Fibroblast of lung (primary cell): Measurements from ENCODE around the gene STK32C.

Experiments
- EZH2 ChIP-seq: IDR thresholded peaks from 2 replicates; pipeline ENCODE4 v1.5.1; 2012; ENCODE audit warnings: low read length, control low read depth, mild to moderate bottlenecking; ENCODE audit errors: missing control alignments
- TF ChIP-seq, protein P1 (sequence below), 2 donors: IDR thresholded peaks in 1 of 2; conservative IDR thresholded peaks in 1 of 2; 1 replicate in 1 of 2; 2 replicates in 1 of 2; pipeline ENCODE4 v1.5.1; 2011 to 2012; ENCODE audit warnings: low read length in 2 of 2, control low read depth in 1 of 2, inconsistent platforms in 1 of 2, low read depth in 1 of 2, mild to moderate bottlenecking in 1 of 2

DNA sequence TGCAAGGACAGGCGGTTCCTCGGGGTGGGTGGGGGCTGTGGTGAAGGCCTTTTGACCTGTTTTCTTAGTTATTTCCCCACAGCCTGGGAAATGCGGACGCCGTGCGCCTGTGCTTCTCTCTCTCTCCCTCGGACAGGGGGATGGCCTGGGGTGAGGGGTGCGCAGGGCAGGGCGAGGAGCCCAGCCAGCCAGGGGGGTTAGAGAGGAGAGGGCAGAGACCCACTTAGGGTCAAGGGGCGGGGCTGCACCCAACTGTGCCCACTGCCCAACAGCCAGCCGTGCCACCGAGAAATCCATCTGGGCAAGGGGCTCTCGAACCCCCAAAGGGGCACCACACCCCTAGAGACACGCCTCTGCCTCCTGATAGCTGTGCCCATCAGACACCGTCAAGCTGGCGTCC is 67.2 kb downstream of the STK32C start:
- TF ChIP-seq, protein P1, sequence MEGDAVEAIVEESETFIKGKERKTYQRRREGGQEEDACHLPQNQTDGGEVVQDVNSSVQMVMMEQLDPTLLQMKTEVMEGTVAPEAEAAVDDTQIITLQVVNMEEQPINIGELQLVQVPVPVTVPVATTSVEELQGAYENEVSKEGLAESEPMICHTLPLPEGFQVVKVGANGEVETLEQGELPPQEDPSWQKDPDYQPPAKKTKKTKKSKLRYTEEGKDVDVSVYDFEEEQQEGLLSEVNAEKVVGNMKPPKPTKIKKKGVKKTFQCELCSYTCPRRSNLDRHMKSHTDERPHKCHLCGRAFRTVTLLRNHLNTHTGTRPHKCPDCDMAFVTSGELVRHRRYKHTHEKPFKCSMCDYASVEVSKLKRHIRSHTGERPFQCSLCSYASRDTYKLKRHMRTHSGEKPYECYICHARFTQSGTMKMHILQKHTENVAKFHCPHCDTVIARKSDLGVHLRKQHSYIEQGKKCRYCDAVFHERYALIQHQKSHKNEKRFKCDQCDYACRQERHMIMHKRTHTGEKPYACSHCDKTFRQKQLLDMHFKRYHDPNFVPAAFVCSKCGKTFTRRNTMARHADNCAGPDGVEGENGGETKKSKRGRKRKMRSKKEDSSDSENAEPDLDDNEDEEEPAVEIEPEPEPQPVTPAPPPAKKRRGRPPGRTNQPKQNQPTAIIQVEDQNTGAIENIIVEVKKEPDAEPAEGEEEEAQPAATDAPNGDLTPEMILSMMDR (conservative IDR thresholded peaks at IDR 0.05 in 1 of 2, IDR thresholded peaks at IDR 0.05 in 1 of 2; ENCODE audit: low read depth in 1 of 2, low read length in 2 of 2): no peak
- TF ChIP-seq EZH2: no peak
